ENCODE data around the gene C5orf15.

C5orf15 gene

DNA sequence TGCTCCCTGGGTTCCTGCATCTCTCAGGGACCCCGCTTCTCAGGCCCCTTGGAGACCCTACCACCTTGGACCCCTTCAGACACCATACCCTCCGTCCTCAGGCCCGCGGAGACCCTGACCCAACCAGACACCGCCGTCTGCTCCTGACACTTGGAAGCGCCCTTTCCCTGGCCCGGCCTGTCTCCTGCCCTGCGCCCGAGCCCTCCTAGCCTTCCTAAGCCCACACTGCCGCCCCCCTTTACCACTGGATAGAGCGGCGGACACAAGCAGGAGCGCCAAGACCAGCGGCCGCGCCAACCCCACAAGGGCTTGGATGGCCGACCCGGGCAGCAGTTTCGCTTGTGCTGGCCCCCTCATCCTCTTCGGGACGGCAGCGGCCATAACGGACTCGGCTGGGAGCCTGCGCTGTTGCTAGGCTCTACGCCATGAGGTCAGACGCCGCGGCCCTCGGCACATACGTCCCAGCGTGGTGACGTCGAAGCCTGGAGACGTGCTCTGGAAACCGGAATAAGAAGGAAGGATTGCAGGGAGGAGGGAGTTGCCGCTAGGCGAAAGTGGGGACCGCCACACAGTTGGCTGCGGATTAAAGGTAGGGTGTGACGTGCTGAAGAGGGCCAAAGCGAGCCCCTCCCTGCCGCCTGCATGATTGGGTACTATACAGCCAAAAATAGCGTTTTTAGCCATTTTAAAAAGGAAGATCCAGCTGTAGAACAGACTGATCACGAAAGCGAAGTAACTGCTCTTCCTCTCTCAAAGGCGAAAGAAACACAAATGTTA, at the start of gene C5orf15:
C5orf15 (minus strand) TSS at position 422 of the 777 bp plus-strand sequence; CDS start at position 381, 41 bp downstream.
- H3K4me3 ChIP-seq (ENCODE audit: low read depth, low read length), result peak within 1 kb of the TSS; percentile 81
- peak; percentile 95 for DNase-seq
- H3K36me3 ChIP-seq, result peaks cover 21% of the 10 kb centered on the region
- H3K27me3 ChIP-seq (ENCODE audit: insufficient read depth, low read depth, severe bottlenecking), result no peaks in the 10 kb centered on the region
- TF ChIP-seq, protein P1, sequence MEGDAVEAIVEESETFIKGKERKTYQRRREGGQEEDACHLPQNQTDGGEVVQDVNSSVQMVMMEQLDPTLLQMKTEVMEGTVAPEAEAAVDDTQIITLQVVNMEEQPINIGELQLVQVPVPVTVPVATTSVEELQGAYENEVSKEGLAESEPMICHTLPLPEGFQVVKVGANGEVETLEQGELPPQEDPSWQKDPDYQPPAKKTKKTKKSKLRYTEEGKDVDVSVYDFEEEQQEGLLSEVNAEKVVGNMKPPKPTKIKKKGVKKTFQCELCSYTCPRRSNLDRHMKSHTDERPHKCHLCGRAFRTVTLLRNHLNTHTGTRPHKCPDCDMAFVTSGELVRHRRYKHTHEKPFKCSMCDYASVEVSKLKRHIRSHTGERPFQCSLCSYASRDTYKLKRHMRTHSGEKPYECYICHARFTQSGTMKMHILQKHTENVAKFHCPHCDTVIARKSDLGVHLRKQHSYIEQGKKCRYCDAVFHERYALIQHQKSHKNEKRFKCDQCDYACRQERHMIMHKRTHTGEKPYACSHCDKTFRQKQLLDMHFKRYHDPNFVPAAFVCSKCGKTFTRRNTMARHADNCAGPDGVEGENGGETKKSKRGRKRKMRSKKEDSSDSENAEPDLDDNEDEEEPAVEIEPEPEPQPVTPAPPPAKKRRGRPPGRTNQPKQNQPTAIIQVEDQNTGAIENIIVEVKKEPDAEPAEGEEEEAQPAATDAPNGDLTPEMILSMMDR (IDR thresholded peaks at IDR 0.05; ENCODE audit: low read depth, low read length), result no peak
- H3K27ac ChIP-seq, result peak within 1 kb of the TSS; percentile 92
- H3K9me3 ChIP-seq (ENCODE audit: severe bottlenecking), result no peaks in the 10 kb centered on the region

- H3K4me3 ChIP-seq (ENCODE audit: low read depth, low read length), result no peak overlapping the region
- TF ChIP-seq, protein P1 (IDR thresholded peaks at IDR 0.05; ENCODE audit: low read depth, low read length), result no peak
- H3K27ac ChIP-seq, result no peak overlapping the region
- no peak for DNase-seq
- no peaks in the 10 kb centered on the region for H3K27me3 ChIP-seq (ENCODE audit: insufficient read depth, low read depth, severe bottlenecking)
- H3K36me3 ChIP-seq, result peaks cover 2% of the 10 kb centered on the region
- H3K9me3 ChIP-seq (ENCODE audit: severe bottlenecking), result no peaks in the 10 kb centered on the region
These were observed 39.9 kb upstream of the C5orf15 start for GRCh38 chr5:134008266-134008749.

DNA sequence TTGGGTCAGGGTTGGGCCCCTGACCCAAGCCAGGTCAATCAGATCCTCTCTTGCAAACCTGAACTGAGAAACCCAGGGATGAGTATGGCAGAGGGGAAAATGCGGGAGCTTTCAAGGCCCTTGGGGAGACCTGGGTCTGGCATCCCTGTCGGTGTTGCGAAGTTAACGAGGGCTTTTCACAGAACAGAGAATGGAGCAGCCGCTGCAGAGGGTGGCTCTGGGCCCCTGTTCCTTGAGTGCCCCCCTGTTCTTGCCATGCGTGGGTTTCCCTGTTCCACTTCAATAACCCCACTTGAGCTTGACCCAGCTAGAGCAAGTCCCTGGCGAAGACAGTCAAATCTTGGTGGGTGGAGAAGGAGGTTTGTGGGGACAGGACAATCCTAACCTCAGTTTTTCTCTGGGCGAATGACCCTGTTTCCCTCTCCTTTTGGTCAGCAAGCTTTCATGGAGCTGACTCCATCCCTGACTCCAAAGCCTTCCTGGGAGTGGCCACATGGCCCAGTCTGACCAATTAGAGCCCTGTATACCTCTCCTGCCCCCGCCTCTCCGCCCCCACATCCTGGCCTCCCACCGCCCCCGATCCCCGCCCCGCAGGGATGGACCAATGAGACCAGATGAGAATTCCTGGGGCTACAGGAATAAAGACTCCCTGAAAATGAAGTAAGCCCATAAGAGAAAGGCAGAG, 39.3 kb upstream of the C5orf15 start:
- no peaks in the 10 kb centered on the region for H3K9me3 ChIP-seq (ENCODE audit: severe bottlenecking)
- DNase-seq, result no peak
- TF ChIP-seq, protein P1 (IDR thresholded peaks at IDR 0.05; ENCODE audit: low read depth, low read length), result no peak
- no peak overlapping the region for H3K27ac ChIP-seq
- no peak overlapping the region for H3K4me3 ChIP-seq (ENCODE audit: low read depth, low read length)
- peaks cover 6% of the 10 kb centered on the region for H3K36me3 ChIP-seq
- H3K27me3 ChIP-seq (ENCODE audit: insufficient read depth, low read depth, severe bottlenecking), result no peaks in the 10 kb centered on the region

DNA sequence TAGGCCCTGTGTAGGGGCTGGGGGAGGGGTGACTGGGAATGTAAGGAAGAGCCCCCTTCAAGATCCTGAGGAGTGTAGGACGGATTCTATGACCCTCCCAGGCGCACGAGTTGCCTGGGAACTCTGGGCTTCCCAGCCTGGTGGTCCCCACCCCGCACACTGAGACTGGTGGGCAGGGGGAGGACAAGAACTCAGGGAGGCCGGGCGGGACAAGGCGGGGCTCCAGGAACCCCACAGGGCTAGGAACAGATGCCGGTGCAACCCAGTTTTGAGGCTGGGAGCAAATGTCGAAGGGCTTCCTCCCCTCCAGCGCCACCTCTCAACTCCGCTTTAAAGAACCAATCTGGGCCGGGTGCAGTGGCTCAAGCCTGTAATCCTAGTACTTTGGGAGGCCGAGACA, 37.7 kb upstream of the C5orf15 start:
- DNase-seq, result peak; percentile 37
- Histone ChIP-seq H3K27ac (peak overlapping the region; percentile 96), H3K9me3 (ENCODE audit: severe bottlenecking) (no peaks in the 10 kb centered on the region), H3K36me3 (peaks cover 20% of the 10 kb centered on the region), H3K4me3 (ENCODE audit: low read depth, low read length) (no peak overlapping the region), H3K27me3 (ENCODE audit: insufficient read depth, low read depth, severe bottlenecking) (no peaks in the 10 kb centered on the region)
- TF ChIP-seq, protein P1 (IDR thresholded peaks at IDR 0.05; ENCODE audit: low read depth, low read length), result no peak

- H3K4me3 ChIP-seq (ENCODE audit: low read depth, low read length), result peak overlapping the region; percentile 92
- H3K27me3 ChIP-seq (ENCODE audit: insufficient read depth, low read depth, severe bottlenecking), result no peaks in the 10 kb centered on the region
- peak overlapping the region; percentile 96 for H3K27ac ChIP-seq
- peaks cover 25% of the 10 kb centered on the region for H3K36me3 ChIP-seq
- TF ChIP-seq, protein P1 (IDR thresholded peaks at IDR 0.05; ENCODE audit: low read depth, low read length), result no peak
- H3K9me3 ChIP-seq (ENCODE audit: severe bottlenecking), result no peaks in the 10 kb centered on the region
- DNase-seq, result peak; percentile 77
These were observed 37.1 kb upstream of the C5orf15 start for GRCh38 chr5:134005417-134006061.

All from WERI-Rb-1 (cell line).